ENCODE measurements around the gene MRPL40. TPM values are rescaled to one million over a fixed set of nuclear protein-coding genes. Genes with fewer than 3 reads are reported as not detected.
A peak's percentile ranks its signal among the peaks of the same experiment; 100 is the strongest.

MRPL40 gene
- total RNA-seq, 1 donor, result 34.4 TPM

- Histone ChIP-seq H3K27ac (ENCODE audit: low read depth, low read length) (no peak overlapping the region), H3K27me3 (ENCODE audit: insufficient read depth, low read length) (no peaks in the 10 kb centered on the region), H3K4me1 (ENCODE audit: insufficient read depth, low read length) (peaks cover 16% of the 10 kb centered on the region), H3K79me2 (ENCODE audit: insufficient read depth, low read length) (peaks cover 97% of the 10 kb centered on the region), H4K20me1 (ENCODE audit: insufficient read depth, low read length) (peaks cover 57% of the 10 kb centered on the region), H2AFZ (ENCODE audit: low read length) (no peak overlapping the region), H3K4me3 (ENCODE audit: insufficient read depth, low read length) (no peak overlapping the region), H3K36me3 (ENCODE audit: insufficient read depth, low read length) (no peaks in the 10 kb centered on the region), H3K9me3 (ENCODE audit: low read depth, low read length) (no peaks in the 10 kb centered on the region), H3K4me2 (ENCODE audit: insufficient read depth, low read length) (no peak overlapping the region)
- TF ChIP-seq CTCF (IDR thresholded peaks at IDR 0.05; ENCODE audit: extremely low read depth, low read depth, low read length), result no peak
- no peak for DNase-seq (ENCODE audit: insufficient read length, low spot score, missing footprints)
These were observed 8.2 kb upstream of the MRPL40 start for GRCh38 chr22:19424186-19424500.

DNA sequence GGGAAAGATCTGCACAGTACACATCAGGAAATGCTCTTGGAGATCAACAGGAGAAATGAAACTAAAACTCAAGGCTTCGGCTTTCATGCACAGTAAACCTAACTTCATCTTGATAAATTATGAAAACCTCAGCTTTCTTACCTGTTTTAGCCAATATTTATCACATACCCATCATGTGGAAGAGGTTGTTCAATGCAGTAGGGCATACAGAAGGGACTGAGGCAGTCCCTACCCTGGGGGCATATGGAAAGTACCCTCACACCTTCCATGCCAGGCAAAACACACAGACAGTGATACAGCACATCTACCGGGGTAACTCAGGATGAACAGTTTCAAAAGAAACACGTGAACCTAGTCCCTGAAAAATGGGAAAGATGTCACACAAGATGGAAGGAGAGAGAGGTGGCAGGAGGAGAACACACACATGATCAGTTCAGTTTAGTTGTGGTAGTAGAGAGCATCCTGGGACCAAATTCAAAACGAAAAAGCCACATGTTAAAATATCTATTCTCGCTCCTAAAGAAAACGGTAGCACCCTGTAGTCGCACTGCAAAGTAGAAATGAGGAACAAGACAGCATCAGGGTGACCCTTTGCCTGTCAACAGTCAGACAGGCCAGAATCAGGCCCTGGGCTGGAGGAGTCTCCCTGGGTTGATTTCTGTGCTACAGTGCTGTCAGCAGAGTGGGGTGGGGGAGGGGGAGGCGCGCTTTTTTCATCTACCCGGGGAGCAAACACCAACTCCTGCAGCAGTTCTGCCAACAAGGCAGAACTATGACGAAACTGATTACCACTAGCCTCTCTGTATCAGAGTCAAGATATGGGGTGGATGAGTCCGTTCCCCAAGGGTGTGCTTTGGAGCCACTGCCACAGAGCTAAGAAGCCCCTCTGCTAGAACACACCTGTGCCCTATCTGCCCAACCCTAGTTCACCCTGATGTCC, 2.1 kb upstream of the MRPL40 start:
- peak overlapping the region; percentile 94 for H3K4me2 ChIP-seq (ENCODE audit: insufficient read depth, low read length)
- peak overlapping the region; percentile 91 for H3K27ac ChIP-seq (ENCODE audit: low read depth, low read length)
- H3K4me1 ChIP-seq (ENCODE audit: insufficient read depth, low read length), result peaks cover 23% of the 10 kb centered on the region
- no peaks in the 10 kb centered on the region for H3K9me3 ChIP-seq (ENCODE audit: low read depth, low read length)
- peak overlapping the region; percentile 92 for H3K4me3 ChIP-seq (ENCODE audit: insufficient read depth, low read length)
- H3K27me3 ChIP-seq (ENCODE audit: insufficient read depth, low read length), result no peaks in the 10 kb centered on the region
- H4K20me1 ChIP-seq (ENCODE audit: insufficient read depth, low read length), result peaks cover 27% of the 10 kb centered on the region
- H3K79me2 ChIP-seq (ENCODE audit: insufficient read depth, low read length), result peaks cover 59% of the 10 kb centered on the region
- peak; percentile 86 for DNase-seq (ENCODE audit: insufficient read length, low spot score, missing footprints)
- no peak for TF ChIP-seq CTCF (IDR thresholded peaks at IDR 0.05; ENCODE audit: extremely low read depth, low read depth, low read length)
- H3K36me3 ChIP-seq (ENCODE audit: insufficient read depth, low read length), result peaks cover 10% of the 10 kb centered on the region
- H2AFZ ChIP-seq (ENCODE audit: low read length), result peak overlapping the region; percentile 32

- peak; percentile 86 for DNase-seq (ENCODE audit: insufficient read length, low spot score, missing footprints)
- peak; percentile 21 for TF ChIP-seq CTCF (IDR thresholded peaks at IDR 0.05; ENCODE audit: extremely low read depth, low read depth, low read length)
- Histone ChIP-seq H3K9me3 (ENCODE audit: low read depth, low read length) (no peaks in the 10 kb centered on the region), H3K27me3 (ENCODE audit: insufficient read depth, low read length) (no peaks in the 10 kb centered on the region), H2AFZ (ENCODE audit: low read length) (peak overlapping the region; percentile 64), H3K4me1 (ENCODE audit: insufficient read depth, low read length) (peaks cover 23% of the 10 kb centered on the region), H4K20me1 (ENCODE audit: insufficient read depth, low read length) (peaks cover 23% of the 10 kb centered on the region), H3K27ac (ENCODE audit: low read depth, low read length) (peak overlapping the region; percentile 91), H3K4me2 (ENCODE audit: insufficient read depth, low read length) (peak overlapping the region; percentile 94), H3K4me3 (ENCODE audit: insufficient read depth, low read length) (peak overlapping the region; percentile 92), H3K79me2 (ENCODE audit: insufficient read depth, low read length) (peaks cover 54% of the 10 kb centered on the region), H3K36me3 (ENCODE audit: insufficient read depth, low read length) (peaks cover 18% of the 10 kb centered on the region)
These were observed 1.3 kb upstream of the MRPL40 start for GRCh38 chr22:19430890-19431541.

- H3K4me2 ChIP-seq (ENCODE audit: insufficient read depth, low read length), result peak within 1 kb of the TSS; percentile 96
- no peaks in the 10 kb centered on the region for H3K27me3 ChIP-seq (ENCODE audit: insufficient read depth, low read length)
- peaks cover 19% of the 10 kb centered on the region for H4K20me1 ChIP-seq (ENCODE audit: insufficient read depth, low read length)
- peak within 1 kb of the TSS; percentile 92 for H3K4me3 ChIP-seq (ENCODE audit: insufficient read depth, low read length)
- H3K36me3 ChIP-seq (ENCODE audit: insufficient read depth, low read length), result peaks cover 18% of the 10 kb centered on the region
- TF ChIP-seq CTCF (IDR thresholded peaks at IDR 0.05; ENCODE audit: extremely low read depth, low read depth, low read length), result no peak
- H3K9me3 ChIP-seq (ENCODE audit: low read depth, low read length), result no peaks in the 10 kb centered on the region
- DNase-seq (ENCODE audit: insufficient read length, low spot score, missing footprints), result peak; percentile 94
- H3K4me1 ChIP-seq (ENCODE audit: insufficient read depth, low read length), result peaks cover 23% of the 10 kb centered on the region
- H2AFZ ChIP-seq (ENCODE audit: low read length), result peak within 1 kb of the TSS; percentile 90
- H3K79me2 ChIP-seq (ENCODE audit: insufficient read depth, low read length), result peaks cover 47% of the 10 kb centered on the region
- peak within 1 kb of the TSS; percentile 99 for H3K27ac ChIP-seq (ENCODE audit: low read depth, low read length)
These were observed 654 bp upstream of the MRPL40 start, which contains the start of gene HIRA for GRCh38 chr22:19431649-19432132. Gene HIRA (minus strand): TSS chr22:19431733. CDS start chr22:19431476, 257 bp downstream.
